ENCODE measurements around the gene KISS1. TPM values are rescaled to one million over a fixed set of nuclear protein-coding genes. Genes with fewer than 3 reads are reported as not detected.

Gene KISS1
- total and polyA plus RNA-seq, 2 donors from 2014 or later: 0.50 to 25.2 TPM

DNA sequence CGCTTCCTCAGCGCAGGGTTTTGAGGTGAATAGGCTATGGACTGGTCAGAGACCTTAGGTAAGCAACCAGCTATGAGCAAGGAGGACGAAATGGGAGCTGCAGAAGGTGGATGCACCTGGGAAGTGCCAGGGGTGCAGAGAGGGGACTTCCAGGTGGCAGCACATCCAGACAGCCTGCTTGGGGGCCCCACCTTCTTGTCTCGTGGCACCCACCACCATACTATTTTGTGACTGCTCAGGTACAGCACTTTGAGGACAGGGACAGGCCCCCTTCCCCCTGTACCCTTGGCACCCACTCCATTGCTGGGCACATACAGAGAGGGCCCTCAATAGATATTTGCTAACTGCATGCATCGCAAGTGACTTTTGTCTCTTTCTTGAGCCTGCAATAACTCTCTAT lies 777 bp upstream of the KISS1 start:
- intact Hi-C loops (cut with DNase I): no loop called here
- FAIRE-seq: no peak

DNA sequence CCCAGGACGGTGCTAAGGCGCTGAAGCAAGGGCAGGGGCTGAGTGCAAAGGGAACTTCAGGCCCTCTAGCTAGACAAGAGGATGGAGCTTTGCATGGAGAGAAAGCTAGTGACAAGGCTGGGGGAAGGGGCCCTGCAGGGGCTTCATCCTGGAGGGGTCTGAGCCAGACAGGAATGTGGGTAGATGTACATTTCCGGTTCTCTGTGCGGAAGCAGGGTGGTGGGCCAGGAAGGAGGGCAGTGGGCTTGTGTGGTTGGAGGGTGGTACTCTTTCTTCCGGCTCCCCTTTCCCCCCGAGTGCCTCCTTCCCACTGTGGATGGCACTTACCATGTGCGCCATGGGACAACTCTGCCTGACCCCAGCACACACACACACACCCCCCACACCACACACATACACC lies 1.5 kb downstream of the KISS1 start:
- H3K27ac ChIP-seq (ENCODE audit: low read depth in 2 of 2, low read length in 2 of 2): no peak overlapping the region

More for the DNA sequence above, 777 bp upstream of the KISS1 start:
- Histone ChIP-seq H3K9ac (ENCODE audit: low read length in 3 of 3) (no peak overlapping the region), H3K4me1 (ENCODE audit: control insufficient read depth in 2 of 3, insufficient read depth in 2 of 3, low read depth in 1 of 3, low read length in 3 of 3) (no peaks in the 10 kb centered on the region), H3K27ac (ENCODE audit: low read depth in 2 of 2, low read length in 2 of 2) (no peak overlapping the region), H3K27me3 (ENCODE audit: control insufficient read depth, insufficient read depth, low read length) (no peaks in the 10 kb centered on the region), H3K36me3 (ENCODE audit: control insufficient read depth in 2 of 3, insufficient read depth in 3 of 3, low read length in 3 of 3) (no peaks in the 10 kb centered on the region), H3K4me3 (ENCODE audit: low read length in 3 of 3) (no peak overlapping the region), H3K9me3 (ENCODE audit: control insufficient read depth in 2 of 3, insufficient read depth in 1 of 3, low read length in 3 of 3) (peaks cover 0 to 3% (median 0%) of the 10 kb centered on the region in 3 donors)
- no peak for DNase-seq
- TF ChIP-seq, protein P1, sequence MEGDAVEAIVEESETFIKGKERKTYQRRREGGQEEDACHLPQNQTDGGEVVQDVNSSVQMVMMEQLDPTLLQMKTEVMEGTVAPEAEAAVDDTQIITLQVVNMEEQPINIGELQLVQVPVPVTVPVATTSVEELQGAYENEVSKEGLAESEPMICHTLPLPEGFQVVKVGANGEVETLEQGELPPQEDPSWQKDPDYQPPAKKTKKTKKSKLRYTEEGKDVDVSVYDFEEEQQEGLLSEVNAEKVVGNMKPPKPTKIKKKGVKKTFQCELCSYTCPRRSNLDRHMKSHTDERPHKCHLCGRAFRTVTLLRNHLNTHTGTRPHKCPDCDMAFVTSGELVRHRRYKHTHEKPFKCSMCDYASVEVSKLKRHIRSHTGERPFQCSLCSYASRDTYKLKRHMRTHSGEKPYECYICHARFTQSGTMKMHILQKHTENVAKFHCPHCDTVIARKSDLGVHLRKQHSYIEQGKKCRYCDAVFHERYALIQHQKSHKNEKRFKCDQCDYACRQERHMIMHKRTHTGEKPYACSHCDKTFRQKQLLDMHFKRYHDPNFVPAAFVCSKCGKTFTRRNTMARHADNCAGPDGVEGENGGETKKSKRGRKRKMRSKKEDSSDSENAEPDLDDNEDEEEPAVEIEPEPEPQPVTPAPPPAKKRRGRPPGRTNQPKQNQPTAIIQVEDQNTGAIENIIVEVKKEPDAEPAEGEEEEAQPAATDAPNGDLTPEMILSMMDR (IDR thresholded peaks at IDR 0.05; ENCODE audit: borderline replicate concordance, extremely low read depth, insufficient read depth): no peak

DNA sequence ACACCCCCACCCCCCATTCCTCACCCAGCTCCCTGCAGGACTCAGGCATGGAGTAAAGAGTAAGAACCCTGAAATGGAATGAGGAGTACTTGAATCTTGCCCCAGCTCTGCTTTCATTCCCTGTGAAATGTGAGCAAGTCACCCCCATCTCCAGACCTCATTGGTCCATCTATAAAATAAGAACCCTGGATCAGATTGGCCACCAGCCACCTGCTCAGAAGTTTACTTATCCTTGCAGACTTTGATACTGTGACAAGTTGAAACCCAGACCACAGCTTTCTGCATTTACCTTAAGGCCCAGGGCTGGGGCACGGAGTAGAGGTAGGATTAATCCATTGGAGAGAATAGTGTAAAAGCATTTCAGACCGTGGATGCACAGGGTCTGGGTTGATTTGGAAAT lies 2.2 kb downstream of the KISS1 start:
- no peak overlapping the region for H3K4me3 ChIP-seq (ENCODE audit: low read length in 3 of 3)
- no peak for DNase-seq
- no peaks in the 10 kb centered on the region for H3K36me3 ChIP-seq (ENCODE audit: control insufficient read depth in 2 of 3, insufficient read depth in 3 of 3, low read length in 3 of 3)
- H3K4me1 ChIP-seq (ENCODE audit: control insufficient read depth in 2 of 3, insufficient read depth in 2 of 3, low read depth in 1 of 3, low read length in 3 of 3): peaks cover 0 to 4% (median 3%) of the 10 kb centered on the region in 3 donors
- TF ChIP-seq, protein P1 (IDR thresholded peaks at IDR 0.05; ENCODE audit: borderline replicate concordance, extremely low read depth, insufficient read depth): no peak
- intact Hi-C loops (cut with DNase I): no loop called here
- peaks cover under 1% of the 10 kb centered on the region for H3K27me3 ChIP-seq (ENCODE audit: control insufficient read depth, insufficient read depth, low read length)
- FAIRE-seq: no peak
- H3K9me3 ChIP-seq (ENCODE audit: control insufficient read depth in 2 of 3, insufficient read depth in 1 of 3, low read length in 3 of 3): peaks cover 0 to 3% (median 0%) of the 10 kb centered on the region in 3 donors
- H3K27ac ChIP-seq (ENCODE audit: low read depth in 2 of 2, low read length in 2 of 2): no peak overlapping the region
- H3K9ac ChIP-seq (ENCODE audit: low read length in 3 of 3): no peak overlapping the region

More for the DNA sequence above, 1.5 kb downstream of the KISS1 start:
- Histone ChIP-seq H3K9me3 (ENCODE audit: control insufficient read depth in 2 of 3, insufficient read depth in 1 of 3, low read length in 3 of 3) (peaks cover 0 to 3% (median 0%) of the 10 kb centered on the region in 3 donors), H3K4me3 (ENCODE audit: low read length in 3 of 3) (peak overlapping the region in 1 of 3 donors; percentile 31), H3K27me3 (ENCODE audit: control insufficient read depth, insufficient read depth, low read length) (no peaks in the 10 kb centered on the region), H3K36me3 (ENCODE audit: control insufficient read depth in 2 of 3, insufficient read depth in 3 of 3, low read length in 3 of 3) (no peaks in the 10 kb centered on the region), H3K4me1 (ENCODE audit: control insufficient read depth in 2 of 3, insufficient read depth in 2 of 3, low read depth in 1 of 3, low read length in 3 of 3) (peaks cover 0 to 4% (median 3%) of the 10 kb centered on the region in 3 donors), H3K9ac (ENCODE audit: low read length in 3 of 3) (no peak overlapping the region)
- DNase-seq (peak in 1 of 5 donors; percentile 24), FAIRE-seq (no peak)
- intact Hi-C loops (cut with DNase I): no loop called here
- TF ChIP-seq, protein P1 (IDR thresholded peaks at IDR 0.05; ENCODE audit: borderline replicate concordance, extremely low read depth, insufficient read depth): no peak
